22Rv1 (cell line): ENCODE data around the gene ARVCF.

Source experiments
- ZFX ChIP-seq: fragments of 450-650 bp; IDR thresholded peaks from 2 replicates; pipeline ENCODE4 v1.6.1; 2017; ENCODE audit warnings: antibody characterized with exemption, borderline replicate concordance
- TF ChIP-seq, protein P1 (sequence below): fragments of 450-650 bp; IDR thresholded peaks from 2 replicates; pipeline ENCODE4 v1.5.1; 2017; ENCODE audit warnings: mild to moderate bottlenecking

DNA sequence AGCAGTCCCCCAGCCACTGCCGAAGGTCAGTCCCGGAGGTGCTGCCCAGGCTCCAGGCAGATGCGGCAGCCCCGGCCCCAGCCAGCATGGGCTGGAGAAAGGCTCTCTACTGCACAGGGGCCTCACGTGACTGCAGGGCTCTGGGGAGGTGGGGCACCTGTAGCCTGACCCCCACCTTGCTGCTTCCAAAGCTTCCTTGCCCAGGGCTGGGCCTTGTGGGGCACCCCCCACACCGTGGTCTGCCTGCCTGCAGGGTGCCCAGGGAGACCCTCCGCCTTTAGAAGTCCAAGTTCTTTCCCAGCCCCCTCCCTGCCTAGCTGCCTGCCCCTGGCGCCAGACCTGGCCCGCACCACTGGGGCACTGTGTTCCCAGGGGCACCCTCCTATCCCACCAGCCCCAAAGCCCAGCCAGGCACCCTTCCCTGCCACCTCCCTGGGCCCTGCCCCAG is 46.6 kb downstream of the ARVCF start:
- TF ChIP-seq, protein P1, sequence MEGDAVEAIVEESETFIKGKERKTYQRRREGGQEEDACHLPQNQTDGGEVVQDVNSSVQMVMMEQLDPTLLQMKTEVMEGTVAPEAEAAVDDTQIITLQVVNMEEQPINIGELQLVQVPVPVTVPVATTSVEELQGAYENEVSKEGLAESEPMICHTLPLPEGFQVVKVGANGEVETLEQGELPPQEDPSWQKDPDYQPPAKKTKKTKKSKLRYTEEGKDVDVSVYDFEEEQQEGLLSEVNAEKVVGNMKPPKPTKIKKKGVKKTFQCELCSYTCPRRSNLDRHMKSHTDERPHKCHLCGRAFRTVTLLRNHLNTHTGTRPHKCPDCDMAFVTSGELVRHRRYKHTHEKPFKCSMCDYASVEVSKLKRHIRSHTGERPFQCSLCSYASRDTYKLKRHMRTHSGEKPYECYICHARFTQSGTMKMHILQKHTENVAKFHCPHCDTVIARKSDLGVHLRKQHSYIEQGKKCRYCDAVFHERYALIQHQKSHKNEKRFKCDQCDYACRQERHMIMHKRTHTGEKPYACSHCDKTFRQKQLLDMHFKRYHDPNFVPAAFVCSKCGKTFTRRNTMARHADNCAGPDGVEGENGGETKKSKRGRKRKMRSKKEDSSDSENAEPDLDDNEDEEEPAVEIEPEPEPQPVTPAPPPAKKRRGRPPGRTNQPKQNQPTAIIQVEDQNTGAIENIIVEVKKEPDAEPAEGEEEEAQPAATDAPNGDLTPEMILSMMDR: no peak
- TF ChIP-seq ZFX: no peak
